BLaER1 (cell line): ENCODE results near the gene MZT1.

Source experiments
- H3K27ac ChIP-seq: shearing (Covaris generic); formaldehyde crosslinking; 2 replicates; pipeline ENCODE4 v1.8.1; 2022
- H3K27me3 ChIP-seq: shearing (Covaris generic); formaldehyde crosslinking; 2 replicates; pipeline ENCODE4 v1.8.1; 2022
- H3K36me3 ChIP-seq: shearing (Covaris generic); formaldehyde crosslinking; 2 replicates; pipeline ENCODE4 v1.8.1; 2022
- H3K4me1 ChIP-seq: shearing (Covaris generic); formaldehyde crosslinking; 2 replicates; pipeline ENCODE4 v1.8.1; 2022
- H3K4me2 ChIP-seq: shearing (Covaris generic); formaldehyde crosslinking; 2 replicates; pipeline ENCODE4 v1.8.1; 2022
- H3K4me3 ChIP-seq: shearing (Covaris generic); formaldehyde crosslinking; 2 replicates; pipeline ENCODE4 v1.8.1; 2022
- H3K9ac ChIP-seq: shearing (Covaris generic); formaldehyde crosslinking; 2 replicates; pipeline ENCODE4 v1.8.1; 2022
- H3K9me3 ChIP-seq: shearing (Covaris generic); formaldehyde crosslinking; 2 replicates; pipeline ENCODE4 v1.8.1; 2022
- H4K20me1 ChIP-seq: shearing (Covaris generic); formaldehyde crosslinking; 2 replicates; pipeline ENCODE4 v1.8.1; 2022
- Cebpa-rat ChIP-seq: shearing (Covaris generic); IDR thresholded peaks from 2 replicates; pipeline ENCODE4 v1.8.1; 2022

Gene MZT1, protein sequence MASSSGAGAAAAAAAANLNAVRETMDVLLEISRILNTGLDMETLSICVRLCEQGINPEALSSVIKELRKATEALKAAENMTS

DNA sequence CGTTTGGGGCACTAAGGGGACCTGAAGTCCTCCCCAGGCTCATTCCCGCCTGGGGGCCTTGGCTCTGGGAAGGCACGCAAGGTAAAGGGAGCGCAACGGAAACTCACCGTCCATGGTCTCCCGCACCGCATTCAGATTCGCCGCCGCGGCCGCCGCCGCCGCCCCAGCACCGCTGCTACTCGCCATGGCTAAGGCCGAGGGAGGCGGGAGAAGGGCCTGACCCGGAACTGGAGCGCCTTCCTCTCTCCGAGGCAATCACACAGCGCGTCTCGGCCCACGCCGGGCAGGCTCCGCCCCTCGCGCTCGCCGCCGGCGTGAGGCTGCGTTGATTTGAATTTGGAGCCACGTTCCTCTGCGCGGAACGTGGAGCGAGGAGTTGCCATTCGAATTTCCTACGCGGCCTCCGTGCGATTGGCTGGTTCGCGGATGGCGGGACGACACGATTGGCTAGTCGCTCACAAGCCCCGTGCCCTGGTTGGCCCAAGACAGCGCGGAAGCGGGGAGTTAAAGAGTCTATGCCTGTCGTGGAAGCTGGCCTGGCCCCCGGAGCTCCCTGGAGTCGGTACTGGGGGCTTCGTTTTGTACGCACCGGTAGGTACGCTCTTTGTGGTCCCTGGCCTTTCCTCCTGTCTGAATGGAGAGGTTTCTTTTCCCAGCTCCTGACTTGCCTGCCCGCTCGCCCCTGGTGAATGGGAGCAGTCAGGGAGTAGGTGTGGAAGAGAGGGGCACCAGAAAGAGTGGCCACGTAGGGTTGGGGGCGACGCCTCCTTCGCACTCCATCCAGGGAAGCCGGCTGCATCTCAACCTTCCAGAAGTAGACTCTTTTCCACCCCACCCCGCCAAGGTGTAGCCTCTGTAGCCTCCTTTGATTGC is at the start of gene MZT1, which contains the start of gene BORA:
Gene MZT1, minus strand, starts transcription at position 213 of the 873 bp plus-strand sequence. Its CDS starts 27 bp downstream, at position 186.
Gene BORA, plus strand, starts transcription at position 507 of the 873 bp plus-strand sequence. CDS start 1,018 bp downstream, outside the sequence.
- Histone ChIP-seq H3K4me2 (peak within 1 kb of the TSS; percentile 93), H3K4me3 (peak within 1 kb of the TSS; percentile 97), H3K9me3 (peaks cover 5% of the 10 kb centered on the region; the same call in 1 of the 2 replicates), H3K4me1 (peaks cover 25% of the 10 kb centered on the region), H4K20me1 (no peaks in the 10 kb centered on the region), H3K9ac (peak within 1 kb of the TSS; percentile 91), H3K36me3 (peaks cover 43% of the 10 kb centered on the region), H3K27ac (peak within 1 kb of the TSS; percentile 91), H3K27me3 (no peaks in the 10 kb centered on the region)
- TF ChIP-seq Cebpa-rat = no peak

DNA sequence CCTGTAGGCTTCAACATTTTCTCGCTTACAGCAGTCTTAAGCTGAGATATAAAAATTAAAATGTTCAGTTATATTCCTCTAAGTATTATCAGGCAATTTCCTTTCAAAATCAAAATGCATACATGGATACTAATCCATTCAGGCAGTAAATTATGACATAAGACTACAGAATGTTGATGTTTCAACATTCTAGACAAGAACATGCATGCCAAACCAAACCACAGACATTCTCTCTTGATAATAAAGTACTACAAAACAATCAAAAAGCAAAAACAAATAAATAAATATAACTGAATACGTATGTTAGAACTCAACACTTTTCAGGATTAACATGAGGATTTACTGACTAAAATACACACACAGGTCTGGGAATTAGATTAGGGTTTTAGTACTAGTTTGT is 46.6 kb upstream of the MZT1 start:
- Histone ChIP-seq H3K9me3 (no peaks in the 10 kb centered on the region), H3K4me2 (no peak overlapping the region), H3K9ac (no peak overlapping the region), H3K4me1 (peaks cover 2% of the 10 kb centered on the region), H3K4me3 (no peak overlapping the region), H3K27me3 (no peaks in the 10 kb centered on the region), H4K20me1 (peaks cover 48% of the 10 kb centered on the region), H3K36me3 (peaks cover 91% of the 10 kb centered on the region), H3K27ac (no peak overlapping the region)
- TF ChIP-seq Cebpa-rat = no peak

- H3K4me3 ChIP-seq = no peak overlapping the region
- no peak overlapping the region for H3K9ac ChIP-seq
- TF ChIP-seq Cebpa-rat = no peak
- H3K36me3 ChIP-seq = peaks cover 99% of the 10 kb centered on the region
- 0 out of 2 replicates have a peak, but pooled peaks cover 13% of the 10 kb centered on the region for H4K20me1 ChIP-seq
- H3K4me2 ChIP-seq = no peak overlapping the region
- no peak overlapping the region for H3K27ac ChIP-seq
- no peaks in the 10 kb centered on the region for H3K27me3 ChIP-seq
- no peaks in the 10 kb centered on the region for H3K4me1 ChIP-seq
- H3K9me3 ChIP-seq = no peaks in the 10 kb centered on the region
Measured at GRCh38 chr13:72763411-72763810, 36.0 kb upstream of the MZT1 start.

DNA sequence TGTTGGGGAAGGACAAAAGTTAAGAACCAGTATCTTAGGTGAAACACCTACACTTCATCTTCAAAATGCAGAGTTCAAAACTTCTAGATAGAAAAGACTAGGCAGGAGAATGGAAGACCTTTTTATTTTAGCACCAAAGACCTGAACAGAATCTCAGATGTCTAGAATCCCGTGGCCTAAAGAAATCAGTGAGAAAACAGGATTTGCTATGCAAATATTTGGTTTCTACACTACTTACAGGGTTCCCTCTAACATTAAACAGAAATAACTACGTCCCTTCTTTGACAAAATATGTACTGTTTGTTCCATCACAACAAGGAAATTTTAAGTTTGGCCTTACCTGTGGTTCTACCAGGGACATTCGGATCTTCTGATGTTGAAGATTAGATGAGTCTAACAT is 32.8 kb upstream of the MZT1 start:
- Histone ChIP-seq H3K27me3 (no peaks in the 10 kb centered on the region), H3K4me3 (no peak overlapping the region), H3K4me2 (no peak overlapping the region), H3K36me3 (peaks cover 98% of the 10 kb centered on the region), H3K4me1 (no peaks in the 10 kb centered on the region), H4K20me1 (peaks cover 28% of the 10 kb centered on the region; the same call in 1 of the 2 replicates), H3K9ac (no peak overlapping the region), H3K9me3 (no peaks in the 10 kb centered on the region), H3K27ac (no peak overlapping the region)
- TF ChIP-seq Cebpa-rat = no peak

DNA sequence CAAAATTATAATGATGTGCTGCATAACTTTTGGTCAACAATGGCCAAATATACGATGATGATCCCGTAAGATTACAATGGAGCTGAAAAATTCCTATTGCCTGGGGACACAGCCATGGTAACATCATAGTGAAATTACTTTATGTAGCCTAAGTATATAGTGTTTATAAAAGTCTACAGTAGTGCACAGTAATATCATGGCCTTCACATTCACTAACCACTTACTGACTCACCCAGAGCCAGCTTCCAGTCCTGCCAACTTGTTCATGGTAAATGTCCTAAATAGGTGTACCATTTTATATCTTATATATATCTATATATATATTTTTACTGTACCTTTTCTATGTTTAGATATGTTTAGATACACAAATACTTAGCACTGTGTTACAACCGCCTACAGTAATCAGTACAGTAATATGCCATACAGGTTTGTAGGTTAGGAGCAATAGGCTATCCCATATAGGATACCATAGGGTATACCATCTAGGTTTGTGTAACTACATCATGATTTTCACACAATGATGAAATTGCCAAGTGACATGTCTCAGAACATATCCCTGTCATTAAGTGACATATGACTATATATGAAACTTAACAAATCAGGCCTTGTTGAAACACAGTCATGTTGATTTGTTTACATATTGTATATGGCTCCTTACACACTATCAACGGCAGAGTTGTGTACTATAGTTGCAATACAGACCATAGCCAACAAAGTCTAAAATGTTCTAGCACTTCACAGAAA is 30.5 kb upstream of the MZT1 start:
- Histone ChIP-seq H3K4me1 (no peaks in the 10 kb centered on the region), H3K4me2 (no peak overlapping the region), H4K20me1 (peaks cover 33% of the 10 kb centered on the region), H3K27me3 (no peaks in the 10 kb centered on the region), H3K4me3 (no peak overlapping the region), H3K36me3 (peaks cover 98% of the 10 kb centered on the region), H3K27ac (no peak overlapping the region), H3K9ac (no peak overlapping the region), H3K9me3 (no peaks in the 10 kb centered on the region)
- TF ChIP-seq Cebpa-rat = no peak

DNA sequence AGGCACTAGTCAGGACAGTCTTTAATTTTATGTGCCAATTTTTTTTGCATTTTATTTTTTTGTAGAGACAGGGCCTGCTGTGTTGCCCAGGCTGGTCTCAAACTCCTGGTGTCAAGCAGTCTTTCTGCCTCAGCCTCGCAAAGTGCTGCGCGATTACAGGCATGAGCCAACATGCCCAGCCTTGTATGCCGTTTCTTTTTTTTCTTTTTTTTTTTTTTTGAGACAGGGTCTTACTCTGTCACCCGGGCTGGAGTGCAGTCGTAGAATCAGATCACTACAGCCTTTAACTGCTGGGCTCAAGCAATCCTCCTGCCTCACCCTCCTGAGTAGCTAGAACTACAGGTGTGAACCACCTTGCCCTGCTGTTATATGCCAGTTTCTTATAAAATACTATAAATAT is 26.7 kb upstream of the MZT1 start:
- Histone ChIP-seq H3K4me1 (no peaks in the 10 kb centered on the region), H3K4me3 (no peak overlapping the region), H3K4me2 (no peak overlapping the region), H3K27me3 (no peaks in the 10 kb centered on the region), H3K27ac (no peak overlapping the region), H3K9me3 (0 out of 2 replicates have a peak, but pooled peaks cover 4% of the 10 kb centered on the region), H3K9ac (no peak overlapping the region), H4K20me1 (peaks cover 60% of the 10 kb centered on the region), H3K36me3 (peaks cover 98% of the 10 kb centered on the region)
- no peak for TF ChIP-seq Cebpa-rat

GRCh38 chr13:72751220-72751619 is 23.8 kb upstream of the MZT1 start:
- Histone ChIP-seq H3K9ac (no peak overlapping the region), H3K4me1 (no peaks in the 10 kb centered on the region), H3K9me3 (0 out of 2 replicates have a peak, but pooled peaks cover 4% of the 10 kb centered on the region), H3K4me3 (no peak overlapping the region), H3K36me3 (peaks cover 97% of the 10 kb centered on the region), H3K27me3 (no peaks in the 10 kb centered on the region), H3K4me2 (no peak overlapping the region), H3K27ac (no peak overlapping the region), H4K20me1 (peaks cover 76% of the 10 kb centered on the region)
- TF ChIP-seq Cebpa-rat = no peak

- Histone ChIP-seq H3K4me1 (no peaks in the 10 kb centered on the region), H3K36me3 (peaks cover 75% of the 10 kb centered on the region), H3K27me3 (no peaks in the 10 kb centered on the region), H3K27ac (no peak overlapping the region), H3K4me3 (no peak overlapping the region), H3K4me2 (no peak overlapping the region), H4K20me1 (peaks cover 60% of the 10 kb centered on the region), H3K9ac (no peak overlapping the region), H3K9me3 (no peaks in the 10 kb centered on the region)
- TF ChIP-seq Cebpa-rat = no peak
Measured at GRCh38 chr13:72745260-72745659, 17.8 kb upstream of the MZT1 start.

GRCh38 chr13:72740015-72740414 is 12.6 kb upstream of the MZT1 start:
- no peak overlapping the region for H3K27ac ChIP-seq
- H3K4me2 ChIP-seq = no peak overlapping the region
- H3K36me3 ChIP-seq = peaks cover 59% of the 10 kb centered on the region
- no peak for TF ChIP-seq Cebpa-rat
- peaks cover 34% of the 10 kb centered on the region; the same call in 1 of the 2 replicates for H4K20me1 ChIP-seq
- H3K9ac ChIP-seq = no peak overlapping the region
- H3K4me3 ChIP-seq = no peak overlapping the region
- no peaks in the 10 kb centered on the region for H3K27me3 ChIP-seq
- no peaks in the 10 kb centered on the region for H3K9me3 ChIP-seq
- no peaks in the 10 kb centered on the region for H3K4me1 ChIP-seq
